Renal cortical epithelial cell (primary cell): ENCODE results near the gene NUDT4. TPM values are rescaled to one million over a fixed set of nuclear protein-coding genes. Genes with fewer than 3 reads are reported as not detected.
A peak's percentile ranks its signal among the peaks of the same experiment; 100 is the strongest.
"Not testable (repeated sequence)": the region's sequence is repeated elsewhere in the genome, so short reads cannot be mapped to it uniquely, and the experiment has no call there.

ENCODE experiments used
- DNase-seq: peaks from one replicate; pipeline ENCODE4 v3.0.0-alpha.2; 2011; ENCODE audit warnings: low read depth
- total RNA-seq: library from RNA; depleted of rRNA; stranded (reverse); fragments of >200 nt; gene quantifications from 2 replicates; pipeline ENCODE4 v1.2.3, GENCODE V29; 2014

Gene NUDT4
- total RNA-seq, 1 donor from 2014 or later, result 35.2 TPM

DNA sequence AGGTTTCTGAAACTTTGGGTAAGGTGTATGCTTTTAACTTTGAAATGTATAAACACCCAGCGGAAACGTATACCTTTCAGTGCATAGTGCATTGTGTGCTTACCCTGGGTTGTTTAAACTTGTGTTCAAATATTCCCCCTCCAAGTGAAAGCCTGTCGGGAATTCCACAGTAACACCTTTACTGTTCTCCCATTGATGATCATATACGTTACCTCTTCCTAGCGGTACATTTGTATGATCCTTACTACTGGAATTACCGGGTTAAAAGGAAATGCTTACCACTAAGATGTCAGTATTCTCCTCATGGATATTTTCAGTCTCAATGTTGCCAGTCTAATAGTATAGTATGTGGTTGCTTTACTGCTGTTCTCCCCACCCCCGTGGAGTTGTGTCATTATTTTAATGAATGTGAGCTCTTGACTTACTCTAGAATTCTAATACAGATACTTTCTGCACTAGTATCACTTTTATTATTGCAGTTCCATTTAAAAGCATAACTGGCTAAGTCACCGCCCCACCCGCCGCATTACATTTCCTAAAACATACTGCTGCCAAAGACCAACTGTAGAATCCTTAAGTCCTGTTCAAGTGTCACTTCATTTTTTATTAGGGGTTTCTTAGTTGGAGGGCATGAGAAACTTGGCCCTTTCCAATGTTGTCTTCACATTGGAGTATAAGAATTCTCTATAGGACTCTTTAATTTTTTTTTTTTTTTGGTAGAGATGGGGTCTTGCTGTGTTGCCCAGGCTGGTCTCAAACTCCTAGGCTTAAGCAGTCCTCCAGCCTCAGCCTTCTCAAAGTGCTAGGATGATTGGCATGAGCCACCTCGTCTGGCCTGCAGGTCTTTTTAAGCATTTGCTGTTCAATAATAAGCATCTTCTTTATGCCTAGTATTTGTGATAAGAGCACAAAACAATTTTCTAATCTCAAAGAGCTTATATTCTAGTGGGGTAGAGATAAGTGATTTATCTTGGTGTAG, 24.9 kb downstream of the NUDT4 start:
- DNase-seq, result no peak

DNA sequence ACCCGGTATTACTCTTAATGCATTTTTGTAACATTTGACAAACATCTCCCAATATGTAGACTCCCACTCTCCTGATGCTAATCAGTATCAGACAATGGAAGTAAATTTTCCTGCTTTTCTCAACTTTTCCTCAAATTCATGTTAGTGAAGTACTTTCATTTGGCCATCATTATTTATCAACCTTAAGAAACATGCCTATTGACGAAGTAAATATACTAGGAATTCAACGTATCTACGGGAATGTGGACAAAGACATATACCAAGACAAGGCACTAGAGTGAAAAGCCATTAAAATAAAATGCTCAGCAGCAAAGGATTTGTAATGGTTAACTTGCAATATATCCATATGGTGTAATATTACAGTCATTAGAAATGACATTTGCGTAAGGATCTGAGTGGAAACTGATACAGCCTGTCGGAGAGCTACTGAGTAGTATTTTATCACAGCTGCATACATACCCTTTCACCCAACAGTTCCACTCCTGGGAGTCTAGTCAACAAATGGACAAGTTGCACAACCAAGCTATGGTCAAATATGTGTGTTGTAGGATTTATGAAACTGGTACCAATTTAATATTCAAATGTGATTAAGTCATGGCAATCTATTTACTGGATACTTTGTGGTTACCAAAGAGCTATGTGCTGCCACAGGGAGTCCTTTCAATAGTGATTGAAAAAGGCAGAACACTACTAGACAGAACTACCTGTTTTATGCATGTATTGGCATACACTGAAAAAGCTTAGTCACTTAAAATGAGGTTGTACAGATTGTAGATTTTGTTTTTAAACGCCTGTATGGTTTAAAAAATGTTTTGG, 26.5 kb downstream of the NUDT4 start:
- DNase-seq, result no peak

GRCh38 chr12:93404961-93405849, 27.5 kb downstream of the NUDT4 start:
- no peak for DNase-seq

DNA sequence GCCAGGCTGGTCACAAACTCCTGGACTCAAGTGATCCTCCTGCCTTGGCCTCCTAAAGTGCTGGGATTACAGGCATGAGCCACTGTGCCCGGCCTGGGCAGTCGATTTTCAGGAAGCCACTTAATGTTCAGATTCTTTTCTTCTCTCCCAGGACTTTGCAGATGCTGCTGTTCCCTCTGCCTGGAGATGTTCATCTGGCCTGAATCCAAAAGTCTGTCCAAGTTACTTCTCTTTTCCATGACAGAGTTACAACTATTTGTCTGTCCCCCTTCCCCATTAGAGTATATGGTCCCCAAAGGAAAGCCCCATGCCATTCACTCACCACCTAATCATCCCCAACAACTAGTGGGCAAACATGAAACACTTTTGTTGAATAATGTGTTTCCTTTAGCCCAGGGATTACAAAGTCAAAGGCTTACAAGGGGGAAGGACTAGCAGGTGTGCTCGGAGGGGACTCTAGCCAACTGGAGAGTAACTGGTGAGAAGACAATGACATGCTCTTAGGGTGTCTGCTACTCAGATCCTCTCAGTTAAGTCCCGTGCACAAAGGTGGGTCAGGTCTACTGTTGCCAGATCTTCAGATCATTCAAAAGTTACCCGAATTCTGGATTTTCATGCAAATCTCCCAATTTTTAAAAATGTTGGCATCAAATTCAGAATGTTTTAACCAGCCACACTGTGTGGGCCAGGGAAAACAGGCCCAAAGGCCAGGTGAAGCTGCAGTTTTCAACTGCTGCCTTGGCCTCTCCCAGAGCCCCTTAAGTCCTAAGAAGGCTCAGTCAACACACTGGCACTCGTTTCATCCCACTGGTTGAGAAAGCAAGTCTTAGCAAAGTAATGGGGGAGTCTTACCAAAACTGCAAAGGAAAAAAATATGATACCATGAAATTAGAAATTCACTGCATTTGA, 29.6 kb downstream of the NUDT4 start:
- no peak for DNase-seq

GRCh38 chr12:93407963-93408283, 30.2 kb downstream of the NUDT4 start:
- DNase-seq, result no peak

GRCh38 chr12:93408813-93409212, 31.1 kb downstream of the NUDT4 start:
- DNase-seq, result no peak

- DNase-seq, result not testable (repeated sequence)
These were observed 31.8 kb downstream of the NUDT4 start for GRCh38 chr12:93409343-93410187.

- not testable (repeated sequence) for DNase-seq
These were observed 33.3 kb downstream of the NUDT4 start for GRCh38 chr12:93411060-93411459.

DNA sequence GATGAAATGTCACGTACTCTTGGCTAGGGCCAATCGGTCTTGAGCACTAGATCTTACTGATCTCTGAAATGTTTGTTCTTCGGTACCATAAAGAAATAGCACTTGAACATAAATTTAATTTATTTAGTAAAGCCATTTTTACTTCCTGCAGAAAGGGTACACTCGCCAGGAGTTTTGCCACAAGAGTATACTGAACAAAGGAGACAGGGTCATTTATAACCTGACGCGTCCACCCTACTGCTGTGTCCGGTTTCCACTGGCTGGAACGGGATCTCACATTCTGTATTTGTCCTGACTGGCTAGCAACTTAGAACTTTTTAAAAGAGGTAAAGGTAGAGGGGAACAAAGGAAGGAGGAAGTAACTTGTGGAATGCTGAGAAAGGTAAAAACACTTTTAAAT, 34.7 kb downstream of the NUDT4 start:
- not testable (repeated sequence) for DNase-seq

DNA sequence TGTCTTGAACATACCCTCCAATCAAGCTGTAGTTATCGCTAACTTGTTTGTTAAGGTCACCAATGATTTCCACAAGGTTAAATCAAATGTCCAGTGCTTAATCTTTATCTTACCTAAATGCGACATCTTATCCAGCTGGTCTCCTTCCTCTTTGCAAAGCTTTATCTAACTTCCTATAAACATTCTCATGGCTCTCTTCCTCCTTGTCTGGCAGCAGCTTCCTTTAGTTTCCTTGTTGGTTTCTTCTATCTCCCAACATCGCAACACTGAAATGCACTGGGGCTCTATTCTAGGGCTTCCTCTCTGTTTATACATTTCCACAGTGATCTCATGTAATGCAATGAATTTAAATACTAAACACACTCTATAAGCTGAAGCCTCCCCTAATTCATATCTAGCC, 35.3 kb downstream of the NUDT4 start:
- no peak for DNase-seq

GRCh38 chr12:93415723-93416464, 38.2 kb downstream of the NUDT4 start:
- peak; percentile 35 for DNase-seq

DNA sequence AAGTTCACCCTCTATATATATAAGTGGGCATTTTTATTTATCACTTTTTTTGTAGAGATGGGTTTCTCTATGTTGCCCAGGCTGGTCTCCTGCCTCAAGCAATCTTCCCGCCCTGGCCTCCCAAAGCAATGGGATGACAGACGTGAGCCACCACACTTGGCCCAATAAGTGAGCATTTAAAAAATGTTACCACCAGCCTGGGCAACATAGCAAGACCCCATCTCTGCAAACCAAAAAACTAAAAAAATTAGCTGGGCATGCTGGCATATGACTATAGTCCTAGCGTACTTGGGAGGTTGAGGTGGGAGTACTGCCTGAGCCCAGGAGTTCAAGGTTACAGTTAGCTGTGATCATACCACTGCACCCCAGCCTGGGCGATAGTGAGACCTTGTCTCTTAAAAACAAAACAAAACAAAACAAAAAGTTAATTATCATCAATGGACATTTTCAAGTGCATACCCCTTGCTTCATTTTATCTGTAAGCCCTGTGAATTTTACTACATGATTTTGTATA, 40.3 kb downstream of the NUDT4 start:
- DNase-seq, result no peak

- DNase-seq, result peak; percentile 78
These were observed 41.8 kb downstream of the NUDT4 start for GRCh38 chr12:93419388-93420034.

GRCh38 chr12:93422050-93422449, 44.3 kb downstream of the NUDT4 start:
- DNase-seq, result no peak

DNA sequence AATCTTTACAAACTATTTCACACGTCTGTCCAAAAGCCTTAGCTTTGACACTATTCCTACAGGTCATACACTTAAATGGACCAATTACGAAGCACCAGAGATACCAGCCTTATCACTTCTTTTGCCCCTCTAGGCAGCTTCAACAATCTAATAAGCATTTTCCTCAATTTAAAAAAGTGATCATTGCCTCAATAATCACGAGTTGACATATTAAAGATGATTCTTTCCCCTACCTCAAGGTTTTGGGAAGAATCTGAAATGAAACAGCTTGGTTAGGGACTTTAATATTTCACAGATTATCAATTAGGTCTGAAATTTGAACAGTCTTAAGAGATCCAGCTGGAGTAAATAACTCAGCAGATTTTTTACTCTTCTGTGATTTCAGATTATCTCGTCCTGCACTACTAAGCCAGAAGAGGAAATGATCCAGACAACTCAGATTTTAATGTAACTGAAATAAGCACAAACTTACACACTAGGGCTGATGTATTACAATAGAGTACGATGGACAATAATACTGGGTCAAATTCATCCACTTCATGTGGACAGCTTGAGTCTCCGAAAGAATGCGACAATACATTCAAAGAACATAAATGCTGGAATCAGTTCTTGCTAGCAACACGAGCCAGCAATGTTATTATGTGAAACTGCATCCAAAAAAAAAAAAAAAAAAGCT, 48.1 kb downstream of the NUDT4 start:
- no peak for DNase-seq

DNA sequence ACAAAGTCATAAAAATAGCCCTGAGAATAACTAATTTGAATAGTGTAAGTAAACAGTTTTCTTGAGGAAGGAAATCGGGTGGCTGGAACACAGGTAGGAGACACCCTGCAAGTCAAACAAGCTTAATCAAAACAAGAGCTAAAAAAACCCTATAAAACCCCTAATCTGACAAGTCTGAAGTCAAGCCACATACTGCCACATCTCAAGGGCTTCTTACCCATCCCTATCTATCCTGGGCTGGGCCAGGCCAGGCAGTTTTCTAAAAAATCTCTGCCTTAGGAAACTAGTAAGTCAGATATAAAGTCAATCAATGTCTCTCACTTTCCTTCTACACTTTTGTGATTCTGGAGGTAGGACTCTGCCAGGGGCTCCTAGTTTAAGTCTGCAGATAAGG, 48.7 kb downstream of the NUDT4 start:
- no peak for DNase-seq

- DNase-seq, result peak; percentile 32
These were observed 50.2 kb downstream of the NUDT4 start for GRCh38 chr12:93427779-93428564.
